NCI-H187 treated with DMSO at 0.1 percent for 48 hours (cell line): Measurements from ENCODE around the gene ELMO1.

Source experiments
- DNase-seq: peaks from one replicate; lab custom pipeline; 2025; lab: John Stamatoyannopoulos, UW

ELMO1 gene

GRCh38 chr7:36874041-36874440 lies 574.6 kb downstream of the ELMO1 start:
- DNase-seq, result no peak

GRCh38 chr7:36871863-36872262 lies 576.8 kb downstream of the ELMO1 start:
- DNase-seq, result no peak

GRCh38 chr7:36871355-36871738 lies 577.3 kb downstream of the ELMO1 start:
- DNase-seq, result no peak

- no peak for DNase-seq
Measured at GRCh38 chr7:36870625-36871354, 577.9 kb downstream of the ELMO1 start.

GRCh38 chr7:36868727-36869411 lies 579.8 kb downstream of the ELMO1 start:
- DNase-seq, result no peak

GRCh38 chr7:36865019-36865418 lies 583.6 kb downstream of the ELMO1 start:
- DNase-seq, result no peak

- DNase-seq, result no peak
Measured at GRCh38 chr7:36863901-36864701, 584.6 kb downstream of the ELMO1 start.

- no peak for DNase-seq
Measured at GRCh38 chr7:36862771-36863261, 585.8 kb downstream of the ELMO1 start.

GRCh38 chr7:36861656-36862055 lies 587.0 kb downstream of the ELMO1 start:
- DNase-seq, result no peak

- DNase-seq, result no peak
Measured at GRCh38 chr7:36860681-36861080, 588.0 kb downstream of the ELMO1 start.

GRCh38 chr7:36855330-36855729 lies 593.3 kb downstream of the ELMO1 start:
- DNase-seq, result no peak

GRCh38 chr7:36854652-36855051 lies 594.0 kb downstream of the ELMO1 start:
- DNase-seq, result no peak

- DNase-seq, result no peak
Measured at GRCh38 chr7:36852931-36853330, 595.7 kb downstream of the ELMO1 start.

GRCh38 chr7:36852017-36852416 lies 596.6 kb downstream of the ELMO1 start:
- DNase-seq, result no peak

- DNase-seq, result no peak
Measured at GRCh38 chr7:36851382-36851781, 597.3 kb downstream of the ELMO1 start.

GRCh38 chr7:36847946-36848345 lies 600.7 kb downstream of the ELMO1 start:
- no peak for DNase-seq

GRCh38 chr7:36844374-36844773 lies 604.3 kb downstream of the ELMO1 start:
- no peak for DNase-seq

- no peak for DNase-seq
Measured at GRCh38 chr7:36840904-36841303, 607.8 kb downstream of the ELMO1 start.

- DNase-seq, result no peak
Measured at GRCh38 chr7:36838616-36839225, 609.9 kb downstream of the ELMO1 start.

- DNase-seq, result no peak
Measured at GRCh38 chr7:36831049-36831448, 617.6 kb downstream of the ELMO1 start.

- DNase-seq, result no peak
Measured at GRCh38 chr7:36827726-36828703, 620.6 kb downstream of the ELMO1 start.
